CD4-positive, alpha-beta T cell (primary cell): ENCODE data around the gene MYH7. TPM values are rescaled to one million over a fixed set of nuclear protein-coding genes. Genes with fewer than 3 reads are reported as not detected.

Source experiments
- ATAC-seq: fragments of 200-7000 bp; cut with Tn5 transposase; one replicate; pipeline ENCODE4 v1.10.0; 2022; ENCODE audit warnings: mild to moderate bottlenecking; ENCODE audit not compliant: poor library complexity
- CTCF ChIA-PET: fragments of 350-600 bp; sonication (Branson Sonifier 250); formaldehyde crosslinking; loops from one replicate; lab custom pipeline; 2021; ENCODE audit warnings: antibody characterized with exemption, inconsistent platforms; lab: Charles Lee
- POLR2A ChIA-PET: fragments of 350-600 bp; sonication (Branson Sonifier 250); formaldehyde crosslinking; loops from one replicate; lab custom pipeline; 2021; ENCODE audit warnings: antibody characterized with exemption, inconsistent platforms; lab: Charles Lee
- DNase-seq, 14 experiments: peaks; one replicate each; pipeline ENCODE4 v3.0.0-alpha.2; 2013 to 2020; ENCODE audit warnings: mixed read lengths in 2 of 14
- H3K27ac ChIP-seq, 2 donors: one replicate each; pipeline versions ENCODE4 v1.5.1 to v1.7.0; 2013; ENCODE audit warnings: low read length in 2 of 2, low read depth in 1 of 2, mild to moderate bottlenecking in 1 of 2
- H3K27me3 ChIP-seq, 2 experiments: 1 replicate in 1 of 2; 2 replicates in 1 of 2; pipeline versions ENCODE4 v1.6.1 to v1.7.0; 2013; ENCODE audit warnings: low read length in 2 of 2, control low read depth in 1 of 2, mild to moderate bottlenecking in 1 of 2, moderate library complexity in 1 of 2; ENCODE audit not compliant: insufficient read depth in 2 of 2, control insufficient read depth in 1 of 2
- H3K36me3 ChIP-seq: one replicate; pipeline ENCODE4 v1.6.1; 2013; ENCODE audit warnings: low read length, control low read depth; ENCODE audit not compliant: insufficient read depth
- H3K4me1 ChIP-seq: one replicate; pipeline ENCODE4 v1.6.1; 2013; ENCODE audit warnings: low read length, control low read depth; ENCODE audit not compliant: insufficient read depth
- H3K4me3 ChIP-seq: one replicate; pipeline ENCODE4 v1.5.1; 2013; ENCODE audit warnings: mild to moderate bottlenecking, low read length, moderate library complexity
- H3K9me3 ChIP-seq, 2 experiments: 1 replicate in 1 of 2; 2 replicates in 1 of 2; pipeline versions ENCODE4 v1.6.1 to v1.7.0; 2013; ENCODE audit warnings: low read length in 2 of 2, mild to moderate bottlenecking in 2 of 2, control low read depth in 1 of 2, moderate library complexity in 1 of 2; ENCODE audit not compliant: control insufficient read depth in 1 of 2, insufficient read depth in 1 of 2
- H3K27ac Mint-ChIP-seq: one replicate; pipeline ENCODE4 v1.8.0; 2020; ENCODE audit warnings: mixed read lengths
- H3K27me3 Mint-ChIP-seq: one replicate; pipeline ENCODE4 v1.8.0; 2021; ENCODE audit warnings: mixed read lengths
- H3K36me3 Mint-ChIP-seq: one replicate; pipeline ENCODE4 v1.8.0; 2021; ENCODE audit warnings: low read depth, mixed read lengths
- H3K4me1 Mint-ChIP-seq: one replicate; pipeline ENCODE4 v1.8.0; 2021; ENCODE audit warnings: low read depth, mixed read lengths
- H3K4me3 Mint-ChIP-seq: one replicate; pipeline ENCODE4 v1.8.0; 2020; ENCODE audit warnings: mild to moderate bottlenecking, mixed read lengths
- H3K9me3 Mint-ChIP-seq: one replicate; pipeline ENCODE4 v1.8.0; 2020; ENCODE audit warnings: mixed read lengths
- intact Hi-C, 2 experiments: fragments of 100-400 bp; cut with DNase I in 1 of 2; cut with micrococcal nuclease in 1 of 2; formaldehyde crosslinking; loops; one replicate each; pipeline versions ENCODE4 v1.15.1 to v1.9.0; 2023 to 2025; cut with DNase I, micrococcal nuclease
- total RNA-seq, 174 experiments: library from RNA in 2 of 174; stranded (reverse) in 2 of 174; gene quantifications; one replicate each; pipeline ENCODE4 v1.2.3 and lab custom pipeline; 2021 to 2026
- TF ChIP-seq, protein P1 (sequence below): fragments of 200-600 bp; IDR thresholded peaks from one replicate; pipeline ENCODE4 v1.8.0; 2022; ENCODE audit warnings: antibody characterized with exemption, mild to moderate bottlenecking

The MYH7 gene
- total RNA-seq, 2 experiments from 2014 or later, result not detected

DNA sequence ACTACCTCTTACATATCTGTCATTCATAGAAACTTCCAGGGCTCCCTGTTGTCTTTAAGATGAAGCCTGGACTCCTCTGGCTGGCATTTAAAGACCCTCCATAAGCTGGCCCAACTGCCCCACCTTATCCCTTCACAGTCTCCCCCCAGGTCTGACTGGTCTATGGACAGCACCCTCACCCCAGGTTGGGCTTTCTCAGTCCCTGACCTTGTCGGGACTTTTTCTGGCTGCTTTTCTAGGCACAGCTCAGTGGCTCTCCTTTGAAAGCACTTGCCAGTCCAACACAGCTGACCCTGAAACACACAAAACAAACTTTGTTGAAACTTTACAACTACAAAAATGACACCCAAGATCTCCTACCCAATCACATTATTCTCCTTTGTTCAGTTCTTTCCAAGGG is 13.9 kb upstream of the MYH7 start:
- no peaks in the 10 kb centered on the region for H3K36me3 ChIP-seq
- H3K9me3 ChIP-seq, result no peaks in the 10 kb centered on the region
- Mint-ChIP-seq H3K27me3 (peaks cover 30% of the 10 kb centered on the region), H3K4me3 (no peak overlapping the region), H3K27ac (no peak overlapping the region), H3K9me3 (no peaks in the 10 kb centered on the region), H3K4me1 (no peaks in the 10 kb centered on the region), H3K36me3 (no peaks in the 10 kb centered on the region)
- H3K4me1 ChIP-seq, result no peaks in the 10 kb centered on the region
- no peak overlapping the region for H3K27ac ChIP-seq
- no peak overlapping the region for H3K4me3 ChIP-seq
- TF ChIP-seq, protein P1, sequence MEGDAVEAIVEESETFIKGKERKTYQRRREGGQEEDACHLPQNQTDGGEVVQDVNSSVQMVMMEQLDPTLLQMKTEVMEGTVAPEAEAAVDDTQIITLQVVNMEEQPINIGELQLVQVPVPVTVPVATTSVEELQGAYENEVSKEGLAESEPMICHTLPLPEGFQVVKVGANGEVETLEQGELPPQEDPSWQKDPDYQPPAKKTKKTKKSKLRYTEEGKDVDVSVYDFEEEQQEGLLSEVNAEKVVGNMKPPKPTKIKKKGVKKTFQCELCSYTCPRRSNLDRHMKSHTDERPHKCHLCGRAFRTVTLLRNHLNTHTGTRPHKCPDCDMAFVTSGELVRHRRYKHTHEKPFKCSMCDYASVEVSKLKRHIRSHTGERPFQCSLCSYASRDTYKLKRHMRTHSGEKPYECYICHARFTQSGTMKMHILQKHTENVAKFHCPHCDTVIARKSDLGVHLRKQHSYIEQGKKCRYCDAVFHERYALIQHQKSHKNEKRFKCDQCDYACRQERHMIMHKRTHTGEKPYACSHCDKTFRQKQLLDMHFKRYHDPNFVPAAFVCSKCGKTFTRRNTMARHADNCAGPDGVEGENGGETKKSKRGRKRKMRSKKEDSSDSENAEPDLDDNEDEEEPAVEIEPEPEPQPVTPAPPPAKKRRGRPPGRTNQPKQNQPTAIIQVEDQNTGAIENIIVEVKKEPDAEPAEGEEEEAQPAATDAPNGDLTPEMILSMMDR, result no peak
- DNase-seq (no peak), ATAC-seq (no peak)
- ChIA-PET CTCF (no interaction called here), POLR2A (no interaction called here)
- peaks cover 4 to 9% of the 10 kb centered on the region in 2 experiments for H3K27me3 ChIP-seq
- intact Hi-C loops, result no loop called here

DNA sequence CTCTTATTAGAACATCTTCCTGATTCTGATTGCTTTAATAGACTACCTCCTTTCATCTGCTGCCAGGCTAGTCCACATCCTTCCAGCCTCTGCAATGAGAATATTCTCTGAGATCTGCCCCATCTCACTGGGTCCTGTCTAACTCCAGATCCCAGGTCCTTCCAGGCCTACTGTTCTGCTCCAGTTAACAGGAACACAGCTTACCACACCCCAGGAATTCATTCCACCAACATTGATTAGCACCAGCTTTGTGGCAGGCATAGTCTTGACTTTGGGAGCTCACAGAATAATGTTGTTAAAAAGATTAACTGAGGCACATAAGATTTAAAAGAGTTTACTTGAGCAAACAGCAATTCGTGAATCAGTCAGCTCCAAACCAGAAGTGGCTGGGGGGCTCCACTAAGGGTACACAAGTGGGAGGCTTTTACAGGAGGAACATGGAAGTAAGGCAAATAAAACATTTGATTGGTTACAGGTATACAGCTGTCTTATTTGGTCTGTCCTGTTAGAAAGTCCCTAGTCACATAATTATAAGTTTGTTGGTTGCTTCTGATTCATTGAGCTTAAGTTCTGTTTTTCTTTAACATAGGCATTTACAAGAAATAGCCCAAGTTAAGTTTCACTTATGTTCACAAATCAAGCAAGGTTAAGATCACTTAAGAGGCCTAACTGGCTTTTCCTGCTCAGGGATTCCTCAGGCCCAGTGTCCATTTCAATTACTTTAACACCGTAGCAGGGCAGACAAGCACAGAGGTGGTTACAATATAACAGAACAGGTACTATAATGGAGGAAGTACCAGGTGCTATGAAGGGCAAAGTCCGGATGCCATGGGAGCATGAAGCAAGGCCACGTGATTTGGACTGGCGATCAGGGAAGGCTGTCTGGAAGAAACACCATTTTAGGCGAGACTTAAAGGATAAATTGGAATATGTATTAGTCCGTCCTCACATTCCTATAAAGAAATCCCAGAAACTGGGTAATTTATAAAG is 12.2 kb upstream of the MYH7 start:
- ChIA-PET POLR2A (no interaction called here), CTCF (no interaction called here)
- TF ChIP-seq, protein P1, result no peak
- no peak overlapping the region for H3K27ac ChIP-seq
- peaks cover 20% of the 10 kb centered on the region for H3K27me3 Mint-ChIP-seq
- no peak for ATAC-seq
- no peaks in the 10 kb centered on the region for H3K9me3 ChIP-seq
- H3K4me3 ChIP-seq, result no peak overlapping the region
- H3K27me3 ChIP-seq, result peaks cover 0 to 5% of the 10 kb centered on the region in 2 experiments
- no peaks in the 10 kb centered on the region for H3K36me3 ChIP-seq
- no peaks in the 10 kb centered on the region for H3K4me1 Mint-ChIP-seq
- DNase-seq, result no peak
- no peaks in the 10 kb centered on the region for H3K4me1 ChIP-seq
- no peaks in the 10 kb centered on the region for H3K9me3 Mint-ChIP-seq
- no peaks in the 10 kb centered on the region for H3K36me3 Mint-ChIP-seq
- intact Hi-C loops, result no loop called here
- H3K27ac Mint-ChIP-seq, result no peak overlapping the region
- H3K4me3 Mint-ChIP-seq, result no peak overlapping the region

DNA sequence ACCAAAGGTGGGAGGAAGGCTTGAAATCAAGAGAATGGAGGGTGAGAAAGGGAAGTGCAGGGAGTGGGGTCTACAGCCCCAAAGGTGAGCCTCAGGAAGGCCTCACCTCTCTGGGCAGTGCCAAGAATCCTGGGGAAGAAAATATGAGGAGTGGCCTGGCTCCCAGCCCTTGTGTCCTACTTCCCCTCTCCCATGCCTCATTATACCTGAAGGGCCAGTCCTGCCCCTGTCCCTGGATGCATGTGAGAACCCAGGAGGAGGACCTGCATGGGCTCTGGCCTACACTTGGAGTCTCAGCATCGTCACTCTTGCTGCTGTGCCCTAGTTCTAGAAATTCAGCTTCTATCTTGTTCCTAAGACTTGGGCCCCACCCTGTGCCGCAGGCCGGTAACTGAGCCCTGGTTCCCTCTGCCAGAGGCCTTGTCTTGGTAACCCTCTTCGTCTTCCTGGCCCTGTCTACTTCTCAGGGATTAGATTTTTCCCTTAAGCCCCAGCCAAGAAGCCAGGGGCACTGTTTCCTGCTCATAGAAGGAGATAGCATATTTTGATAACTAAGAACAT is 10.9 kb upstream of the MYH7 start:
- Histone ChIP-seq H3K4me1 (no peaks in the 10 kb centered on the region), H3K4me3 (no peak overlapping the region), H3K27me3 (peaks cover 0 to 5% of the 10 kb centered on the region in 2 experiments), H3K9me3 (no peaks in the 10 kb centered on the region), H3K36me3 (no peaks in the 10 kb centered on the region), H3K27ac (no peak overlapping the region)
- H3K9me3 Mint-ChIP-seq, result no peaks in the 10 kb centered on the region
- POLR2A ChIA-PET, result no interaction called here
- H3K4me3 Mint-ChIP-seq, result no peak overlapping the region
- intact Hi-C loops, result no loop called here
- no peaks in the 10 kb centered on the region for H3K4me1 Mint-ChIP-seq
- DNase-seq, result no peak
- TF ChIP-seq, protein P1, result no peak
- CTCF ChIA-PET, result no interaction called here
- H3K27ac Mint-ChIP-seq, result no peak overlapping the region
- peaks cover 20% of the 10 kb centered on the region for H3K27me3 Mint-ChIP-seq
- no peak for ATAC-seq
- H3K36me3 Mint-ChIP-seq, result no peaks in the 10 kb centered on the region
